NCI-H1417 (cell line): ENCODE measurements around the gene ETS1.

Experiments used
- DNase-seq, 3 experiments: peaks; one replicate each; lab custom pipeline; 2025; lab: John Stamatoyannopoulos, UW

Gene ETS1

DNA sequence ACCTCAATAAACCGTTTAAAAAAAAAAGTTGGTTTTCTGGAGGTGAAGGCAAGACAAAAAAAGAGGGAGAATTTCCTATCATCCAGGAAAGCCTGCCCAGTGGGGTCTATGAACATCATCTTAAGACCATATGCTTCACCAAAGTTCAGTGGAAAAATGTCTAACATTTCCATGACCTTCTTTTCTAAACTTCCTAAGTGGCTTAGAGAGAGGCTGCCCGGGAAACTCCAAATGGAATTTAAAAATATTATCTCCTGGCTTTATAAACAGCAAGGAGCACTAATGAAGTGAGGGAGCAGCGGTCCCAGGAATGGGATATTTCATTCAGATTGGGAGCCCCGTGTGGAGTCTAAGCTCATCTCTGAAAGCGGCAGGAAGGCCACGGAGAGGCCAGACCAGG is 46.9 kb downstream of the ETS1 start:
- DNase-seq, result no peak

DNA sequence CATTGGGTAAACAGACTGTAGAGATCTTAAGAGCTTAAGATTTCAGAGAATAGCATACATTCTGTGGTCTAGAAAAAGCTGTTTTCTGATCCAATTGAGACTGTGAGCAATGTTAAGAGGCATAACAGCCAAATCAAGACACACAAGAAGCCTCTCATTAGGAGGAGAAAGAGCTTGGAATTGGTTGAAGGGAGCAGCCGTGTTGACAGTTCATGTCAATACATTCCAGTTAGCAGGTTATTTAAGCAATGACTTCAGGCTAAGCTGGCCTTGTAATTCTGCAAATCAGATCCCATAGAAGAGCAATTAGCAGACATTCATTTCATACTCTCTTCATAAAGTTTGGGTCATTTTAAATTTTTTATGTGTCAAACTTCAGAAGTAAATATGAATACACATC is 50.9 kb downstream of the ETS1 start:
- peak in 1 of 3 experiments; percentile 22 for DNase-seq

DNA sequence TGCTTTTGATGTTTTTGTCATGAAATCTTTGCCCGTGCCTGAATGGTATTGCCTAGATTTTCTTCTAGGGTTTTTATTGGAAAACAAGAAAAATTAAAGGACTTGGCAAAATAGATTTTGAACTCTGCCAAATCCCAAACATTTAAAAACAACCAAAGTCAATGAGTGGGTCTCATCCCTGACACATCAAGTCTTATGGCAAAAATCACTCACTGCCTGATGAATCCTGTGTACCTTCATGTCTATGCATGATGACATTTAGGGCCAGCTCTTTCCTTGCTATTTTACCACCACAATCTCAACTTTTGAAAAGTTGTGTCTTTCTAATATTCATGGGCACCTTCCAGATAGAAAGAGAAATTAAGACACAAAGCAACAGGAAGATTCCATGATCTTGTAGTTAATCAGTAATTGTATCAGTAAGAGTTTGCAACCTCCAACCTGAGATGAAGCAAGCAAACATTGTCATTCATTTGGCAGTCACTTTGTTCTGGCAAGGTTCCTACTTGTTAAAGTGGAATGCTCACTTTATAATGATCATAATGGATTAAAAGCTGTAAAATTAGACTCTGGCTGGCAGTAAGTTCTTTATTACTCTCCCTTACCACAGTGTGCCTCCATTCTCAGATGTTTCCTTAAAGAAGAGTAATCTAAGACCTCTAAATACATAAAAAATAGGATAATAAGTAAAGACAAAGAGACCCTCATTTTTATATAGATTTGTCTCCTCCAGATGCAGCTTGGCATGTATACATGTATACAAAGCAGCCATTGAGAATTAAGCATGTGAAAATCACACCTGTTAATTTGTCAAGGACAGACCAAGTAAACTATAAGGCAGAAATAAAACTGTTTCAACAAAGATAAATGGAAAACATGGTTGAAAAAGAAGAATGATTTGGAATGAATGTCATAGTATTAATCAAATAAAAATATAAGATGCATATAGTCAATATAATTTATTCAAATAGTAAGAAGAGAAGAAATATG is 51.6 kb downstream of the ETS1 start:
- no peak for DNase-seq

DNA sequence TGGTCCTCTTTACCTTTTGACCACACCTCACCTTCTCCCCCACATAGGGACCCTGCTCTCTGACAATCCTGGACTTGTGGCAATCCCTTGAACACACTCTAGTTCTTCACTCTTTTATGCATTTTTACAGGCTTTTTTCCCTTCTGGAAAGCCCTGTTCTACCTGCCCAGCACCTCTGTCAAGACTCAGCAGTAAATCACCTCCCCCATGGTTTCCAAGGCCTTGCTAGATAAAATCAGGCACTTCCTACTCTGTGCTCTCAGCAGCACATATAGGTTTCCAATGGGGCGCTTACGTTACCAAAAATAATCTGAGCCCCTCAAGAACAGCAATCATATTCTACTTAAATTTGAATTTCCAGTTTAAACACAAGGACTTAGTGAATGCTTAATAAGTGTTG is 53.9 kb downstream of the ETS1 start:
- peak in 1 of 3 experiments; percentile 41 for DNase-seq

DNA sequence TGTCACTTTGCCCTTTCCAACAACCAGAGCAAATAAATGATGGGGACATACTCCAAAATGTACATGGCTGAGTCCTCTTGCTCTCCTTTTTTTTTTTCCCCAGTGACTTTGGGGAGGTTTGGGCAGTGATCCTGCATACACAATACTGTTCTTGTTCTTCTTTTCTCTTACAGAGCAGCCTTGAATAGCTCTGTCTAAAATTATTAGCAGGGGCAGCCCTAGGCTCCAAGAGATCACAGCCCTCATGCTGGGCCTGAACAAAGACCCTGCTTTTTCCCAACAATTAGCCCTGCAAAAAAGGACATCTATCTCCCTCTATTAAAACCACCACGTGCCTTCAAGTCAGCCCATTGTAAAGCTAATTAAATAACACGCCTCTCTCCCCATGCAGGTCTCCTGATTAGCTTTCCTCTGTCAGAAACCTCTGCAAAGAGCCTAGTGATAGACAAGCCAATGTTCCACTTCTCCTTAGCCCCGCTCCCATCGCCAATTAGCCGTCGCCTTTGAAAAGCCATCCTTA is 54.7 kb downstream of the ETS1 start:
- peak in 2 of 3 experiments; percentile 85 to 97 for DNase-seq

DNA sequence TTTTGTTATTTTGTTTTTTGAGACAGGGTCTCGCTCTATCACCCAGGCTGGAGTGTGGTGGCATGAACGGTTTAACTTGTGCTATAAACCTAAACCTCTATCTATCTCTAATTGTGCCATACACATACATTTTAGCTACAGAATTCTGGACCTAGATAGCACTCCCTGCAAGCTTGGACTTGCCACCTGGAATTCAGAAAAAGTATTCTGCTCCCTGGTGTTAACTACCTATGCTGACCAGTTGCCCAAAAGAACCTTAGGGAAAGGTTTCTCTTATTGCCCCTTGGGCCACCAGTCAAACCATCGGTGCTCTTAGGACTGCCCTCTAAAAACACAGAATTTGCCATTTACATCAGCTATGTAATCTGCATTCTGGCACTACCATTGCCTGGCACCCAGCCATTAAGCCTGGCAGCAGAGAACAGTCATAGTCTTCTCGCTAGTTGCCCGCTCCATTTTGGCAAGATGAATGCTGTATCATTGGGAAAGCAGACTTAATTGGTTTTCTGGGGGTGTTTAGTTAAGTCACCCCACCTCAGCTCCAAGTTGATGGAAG is 55.3 kb downstream of the ETS1 start:
- DNase-seq, result no peak

DNA sequence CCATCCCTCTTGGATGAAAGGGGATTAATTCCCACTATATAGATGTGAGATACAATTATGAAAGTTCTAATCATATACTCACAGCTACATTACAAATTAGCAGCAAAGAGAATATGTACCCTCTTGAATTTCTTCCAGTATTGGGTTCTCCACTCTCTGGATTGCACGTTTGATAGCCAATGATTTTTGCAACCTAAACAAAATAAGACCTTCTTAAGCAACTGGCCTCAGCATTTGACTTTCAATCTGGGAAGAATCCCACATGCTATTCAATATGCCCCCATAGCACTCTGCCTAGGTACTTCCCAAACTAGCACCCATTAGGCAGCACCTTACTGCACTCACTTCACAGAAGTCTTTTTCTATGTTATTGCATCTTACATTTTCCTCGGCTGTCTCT is 55.8 kb downstream of the ETS1 start:
- no peak for DNase-seq

DNA sequence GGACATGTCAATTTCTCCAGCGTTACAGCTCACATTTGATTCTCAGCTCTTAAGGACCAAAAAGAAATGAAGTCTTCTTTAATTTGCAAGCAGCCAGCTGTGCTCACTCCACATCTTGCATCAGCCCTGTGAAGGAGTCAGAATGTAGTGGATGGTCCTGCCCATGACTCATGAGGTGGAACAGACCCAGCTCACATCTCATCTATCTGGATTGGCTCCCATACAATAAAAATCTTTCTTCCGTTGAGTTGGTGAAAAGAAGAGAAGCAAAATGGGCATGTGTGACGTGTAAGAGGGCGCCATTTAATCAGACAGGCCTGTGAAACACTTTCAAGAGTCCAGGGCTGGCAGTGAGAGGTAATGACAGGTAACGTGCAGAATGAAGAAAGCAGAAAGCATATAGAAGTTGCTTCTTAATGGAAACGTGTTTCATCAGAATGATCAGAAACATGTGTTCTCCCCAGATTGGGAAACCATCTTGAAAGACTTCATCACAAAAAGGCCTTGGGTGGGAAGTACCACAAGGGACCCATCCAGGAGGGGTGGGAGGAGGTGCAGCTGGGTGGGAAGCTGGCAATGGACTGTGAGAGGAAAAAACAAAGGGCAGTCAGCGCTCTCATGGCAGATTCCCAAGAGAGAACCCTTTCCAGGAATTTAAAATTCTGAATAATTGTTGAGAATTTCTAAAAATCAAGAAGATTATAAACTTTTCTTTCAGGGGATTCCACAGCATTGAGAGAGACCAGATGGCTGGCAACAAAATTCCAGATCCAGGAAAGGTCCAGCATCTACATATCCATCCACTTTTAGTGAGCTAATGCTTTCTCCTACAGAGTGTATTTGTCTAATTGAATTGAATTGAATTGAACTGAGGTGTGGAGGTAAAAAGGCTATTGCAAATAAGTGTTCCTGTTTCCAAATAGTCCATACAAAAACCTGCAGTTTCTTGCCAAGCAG is 57.0 kb downstream of the ETS1 start:
- no peak for DNase-seq

DNA sequence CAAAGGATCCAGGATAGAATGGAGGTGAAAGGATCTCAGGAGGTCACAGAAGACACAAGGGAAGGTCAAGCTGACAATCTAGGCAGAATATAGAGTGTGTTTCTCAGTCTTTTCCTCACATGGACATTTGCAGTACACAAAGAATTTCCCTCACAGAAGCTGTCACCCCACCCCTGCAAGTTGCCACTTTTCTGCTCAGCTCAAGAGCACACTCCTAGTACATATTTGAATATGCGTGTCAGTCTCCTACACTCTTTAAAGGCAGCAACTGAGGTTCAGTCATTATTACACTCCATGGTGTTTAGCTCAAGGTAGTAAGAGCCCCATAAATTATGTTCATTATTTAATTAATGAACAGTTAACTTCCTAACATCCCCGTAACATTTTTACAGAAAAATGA is 59.1 kb downstream of the ETS1 start:
- no peak for DNase-seq

DNA sequence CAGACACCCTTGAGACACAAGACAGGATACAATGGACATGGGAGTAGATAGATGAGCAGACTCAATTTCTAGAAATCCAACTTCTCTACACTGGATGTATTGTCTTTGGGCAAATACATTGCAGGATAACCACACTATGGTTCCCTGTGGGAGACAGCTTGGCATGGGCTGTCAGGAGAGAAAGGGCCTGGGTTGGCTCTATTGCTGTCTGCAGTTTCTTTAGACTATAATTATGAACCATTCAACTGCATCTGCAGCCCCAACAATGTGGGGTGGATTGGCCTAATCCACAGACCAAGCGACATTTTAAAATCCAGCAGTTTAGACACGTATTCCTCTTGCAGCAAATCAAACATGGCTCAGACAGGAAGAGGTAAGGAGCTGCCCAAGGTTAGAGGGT is 60.3 kb downstream of the ETS1 start:
- peak in 2 of 3 experiments; percentile 18 to 26 for DNase-seq

DNA sequence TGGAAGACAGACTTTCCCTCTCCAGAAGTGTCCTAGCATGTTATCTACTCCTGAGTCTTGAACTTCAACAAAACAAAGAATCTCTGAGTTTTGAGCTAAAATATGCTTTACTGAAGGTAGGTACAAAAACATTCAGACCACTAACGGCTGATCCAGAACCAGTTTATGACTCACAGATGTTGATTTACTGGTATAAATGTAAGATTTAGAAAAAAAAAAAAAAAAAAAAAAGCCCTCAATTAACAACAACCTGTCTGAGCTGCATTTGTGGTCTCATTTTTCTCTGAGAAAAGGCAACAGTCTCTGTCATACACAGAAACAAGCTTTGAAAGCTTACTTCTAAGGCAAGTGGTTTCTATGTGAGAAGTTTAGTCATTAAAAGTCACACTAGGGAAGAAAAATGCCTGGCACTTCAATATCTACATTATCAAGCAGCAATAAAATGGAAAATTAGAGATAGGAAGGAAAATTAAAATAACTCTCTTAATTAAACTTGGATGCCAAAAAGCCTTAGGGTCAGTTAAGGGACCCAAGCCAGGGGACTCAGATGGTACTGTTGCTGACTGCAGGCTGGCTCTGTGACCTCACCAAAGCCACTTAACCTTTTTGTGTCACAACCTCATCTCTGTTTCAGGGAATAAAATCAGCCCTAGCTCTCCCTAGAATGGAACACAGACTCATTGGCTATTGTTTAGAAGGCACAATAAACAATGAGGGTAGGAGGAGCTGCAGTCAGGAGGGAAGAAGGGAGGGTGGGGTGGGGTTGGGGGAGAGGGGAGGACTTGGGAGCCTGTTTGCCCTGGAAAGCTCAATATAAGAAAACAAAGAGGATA is 61.7 kb downstream of the ETS1 start:
- peak in 1 of 3 experiments; percentile 33 for DNase-seq

DNA sequence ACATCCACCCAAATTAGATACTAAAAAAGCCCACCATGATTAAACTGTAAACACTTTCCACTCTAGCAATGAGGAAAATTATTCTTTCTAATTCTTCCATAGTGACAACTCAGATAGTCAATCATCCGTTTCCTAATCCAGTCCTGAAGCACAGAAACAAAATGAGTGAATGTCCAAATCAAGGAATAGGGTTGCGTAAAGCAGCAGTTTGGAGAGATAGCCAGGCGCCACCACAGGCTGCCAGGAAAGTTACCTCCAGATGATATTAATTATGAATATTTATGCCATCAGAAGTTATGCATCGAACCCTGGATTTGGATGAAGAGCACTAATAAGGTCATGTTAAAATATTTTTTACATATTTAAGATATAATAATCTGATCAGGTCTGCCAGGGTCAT is 63.2 kb downstream of the ETS1 start:
- DNase-seq, result no peak

DNA sequence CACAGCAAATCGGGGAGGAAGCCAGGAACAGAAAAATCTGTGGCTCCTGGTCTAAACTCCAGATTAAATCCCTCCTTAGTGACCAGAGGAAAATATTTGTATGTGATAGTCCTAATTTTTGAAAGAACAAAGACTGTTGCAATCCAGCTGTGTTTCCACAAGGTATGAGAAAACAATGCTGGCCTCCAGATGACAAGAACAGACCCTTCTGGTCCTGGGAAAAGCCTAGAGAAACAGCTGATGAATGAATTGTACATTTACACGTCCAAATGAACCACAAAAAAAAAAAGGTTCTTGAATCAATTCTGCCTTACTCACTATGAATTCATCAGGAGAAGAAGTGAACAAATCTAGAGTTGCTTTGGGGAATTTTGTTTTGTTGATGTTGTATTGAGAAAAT is 63.7 kb downstream of the ETS1 start:
- DNase-seq, result no peak

DNA sequence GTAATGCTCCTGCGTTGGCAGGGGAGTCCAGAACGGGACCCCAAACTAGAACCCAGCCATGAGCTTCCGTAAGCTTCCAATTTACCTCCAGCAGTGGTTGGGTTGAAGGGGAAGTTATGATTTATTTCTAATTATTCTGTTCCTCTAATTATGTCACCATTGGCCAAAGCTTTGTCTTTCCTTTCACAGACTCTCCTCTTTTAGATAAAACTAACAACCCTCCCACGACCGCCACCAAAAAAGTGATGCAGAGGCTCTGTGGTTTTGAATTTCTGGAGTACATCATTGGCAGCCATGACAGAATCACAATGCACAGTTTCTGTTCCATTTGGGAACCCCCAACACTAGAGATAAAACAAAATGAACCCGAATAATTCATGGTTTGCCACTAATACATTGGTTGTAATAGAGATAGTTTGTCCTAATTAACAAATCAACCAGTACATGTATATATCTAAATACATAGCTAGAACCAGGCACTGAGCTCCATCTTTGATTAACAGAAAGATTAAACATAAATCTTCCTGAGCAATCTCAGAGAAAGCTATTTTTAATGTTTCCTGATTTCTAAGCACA is 64.3 kb downstream of the ETS1 start:
- no peak for DNase-seq

DNA sequence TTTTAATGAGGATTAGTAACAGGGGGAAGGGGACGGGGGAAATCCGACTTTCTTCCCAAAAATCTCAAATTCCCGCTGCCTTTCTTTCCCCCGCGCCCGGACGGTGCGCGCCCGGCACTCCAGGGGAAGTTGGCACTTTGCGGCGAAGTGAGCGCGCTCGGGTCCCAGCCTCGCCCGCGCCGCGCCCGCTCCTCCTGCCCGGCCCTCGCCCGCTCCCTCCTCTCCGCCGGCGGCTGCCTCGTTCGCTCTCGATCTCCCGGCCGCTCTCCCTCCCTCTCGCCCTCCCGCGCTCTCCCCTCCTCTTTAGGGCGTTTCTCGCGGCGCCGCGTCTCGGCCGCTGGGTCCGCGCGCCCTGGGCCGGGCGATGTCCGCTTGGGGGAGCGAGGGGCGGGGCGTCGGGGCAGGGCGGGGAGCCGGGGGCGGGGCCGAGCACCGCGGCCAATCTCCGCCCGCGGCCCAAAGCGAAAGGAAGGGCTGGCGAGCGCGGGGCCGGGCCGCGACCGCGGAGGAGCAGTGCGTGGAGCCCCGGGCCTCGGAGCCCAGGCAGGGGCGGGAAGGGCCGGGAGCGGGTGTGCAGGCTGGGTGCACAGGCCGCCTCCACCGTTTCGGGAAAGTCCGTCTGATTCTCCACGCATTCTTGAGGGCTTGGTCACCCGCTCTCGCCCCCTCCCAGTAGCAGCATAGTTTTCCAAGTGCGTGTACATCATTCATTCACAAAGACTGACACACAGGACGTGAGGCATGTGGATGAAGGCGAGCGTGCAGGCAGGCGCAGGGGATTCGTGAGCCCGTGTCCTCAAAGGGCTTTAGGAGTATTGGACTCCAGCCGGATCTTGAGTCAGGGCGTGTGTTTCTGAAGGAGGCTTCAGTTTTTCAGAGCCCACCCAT is 65.1 kb downstream of the ETS1 start:
- DNase-seq, result peak; percentile 70 to 97 (median 96)

DNA sequence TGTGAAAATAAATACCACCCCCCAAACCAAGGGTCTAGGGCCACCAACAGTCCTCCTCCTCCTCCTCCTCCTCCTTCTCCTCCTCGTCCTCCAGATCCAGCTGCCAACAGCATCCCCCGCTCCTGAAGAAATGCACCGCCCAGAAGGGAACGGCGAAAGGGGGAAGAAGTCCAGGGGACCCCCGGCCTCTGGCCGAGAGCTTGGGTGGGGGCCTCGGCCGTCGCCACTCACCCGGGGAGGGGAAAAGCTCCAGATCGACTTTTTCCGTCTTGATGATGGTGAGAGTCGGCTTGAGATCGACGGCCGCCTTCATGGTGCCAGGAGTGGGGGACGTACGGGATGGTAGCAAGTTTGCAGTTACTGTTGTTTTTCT is 65.7 kb downstream of the ETS1 start:
- DNase-seq, result peak in 1 of 3 experiments; percentile 79

DNA sequence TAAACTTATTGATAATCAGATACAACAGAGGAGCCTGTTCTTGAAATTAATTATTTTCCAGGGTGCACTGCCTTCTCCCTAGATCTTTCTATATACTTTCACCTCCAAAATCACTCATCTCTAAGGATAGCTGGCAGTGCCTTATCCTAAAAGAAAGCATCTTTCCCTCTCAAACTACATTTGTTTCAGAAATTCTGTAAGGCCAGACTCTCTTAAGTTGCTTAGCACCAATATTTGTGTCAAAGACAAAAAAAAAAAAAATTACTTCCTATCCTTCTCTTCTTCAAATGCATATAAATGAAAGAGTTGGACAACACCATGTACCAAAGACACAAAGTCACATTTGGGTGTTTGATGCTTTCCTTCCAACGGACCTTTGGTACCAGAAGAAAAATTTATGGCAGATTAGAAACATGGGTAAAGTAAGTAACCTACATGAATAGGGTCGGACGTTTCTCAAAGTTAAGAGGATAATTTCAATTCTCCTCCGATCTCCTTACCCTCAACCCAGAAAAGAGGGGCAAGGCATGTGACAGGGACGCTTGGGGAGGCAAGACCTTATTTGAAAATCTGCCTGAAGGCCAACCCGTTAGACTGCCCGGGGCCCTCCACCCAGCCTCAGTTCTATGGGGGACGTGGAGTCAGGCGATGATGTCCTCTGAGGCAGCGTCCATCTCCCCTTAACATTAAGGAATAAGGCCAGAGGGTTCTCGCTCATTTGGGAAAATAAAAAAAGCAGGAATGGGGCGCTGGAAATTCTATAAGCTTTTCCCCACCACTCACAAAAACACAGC is 66.3 kb downstream of the ETS1 start:
- DNase-seq, result peak in 2 of 3 experiments; percentile 57 to 66

DNA sequence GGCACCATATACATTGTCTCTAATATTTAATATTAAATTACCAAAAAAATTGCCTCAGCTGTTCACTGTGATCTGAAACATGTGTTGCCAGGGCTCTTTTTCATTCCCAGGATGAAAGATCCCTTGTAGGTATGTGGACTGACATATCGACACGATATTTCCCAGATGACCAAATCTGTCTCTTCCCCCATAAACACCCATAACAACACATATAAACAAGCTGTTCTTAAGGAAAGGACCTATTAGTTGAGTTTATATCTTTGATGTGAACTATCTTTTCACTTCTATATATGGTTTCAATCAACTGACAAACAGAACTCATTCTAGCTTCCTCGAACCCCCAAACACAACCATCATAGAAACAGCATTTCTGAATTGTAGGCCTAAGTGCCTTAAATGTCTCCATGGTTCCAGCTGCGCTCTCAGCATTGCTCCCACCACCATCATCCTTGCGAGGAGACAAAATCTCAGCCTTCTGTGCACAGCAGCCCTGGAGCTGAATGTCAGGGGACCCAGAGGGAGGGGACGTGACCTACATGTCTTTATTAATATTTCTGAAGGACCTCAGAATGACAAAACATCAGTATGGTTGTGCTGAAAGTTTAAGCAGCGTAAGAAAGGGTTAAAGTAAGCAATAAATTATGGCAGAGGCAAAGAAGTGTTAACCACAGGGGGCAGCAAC is 67.0 kb downstream of the ETS1 start:
- peak in 1 of 3 experiments; percentile 43 for DNase-seq
